HCT116 (cell line): Measurements from ENCODE around the gene KRT81. TPM values are rescaled to one million over a fixed set of nuclear protein-coding genes. Genes with fewer than 3 reads are reported as not detected.

Experiments used
- ATAC-seq: fragments of 200-7000 bp; cut with Tn5 transposase; 2 replicates; pipeline ENCODE4 v1.9.1; 2020; ENCODE audit warnings: mild to moderate bottlenecking, moderate library complexity
- BruUV-seq: library from RNA; stranded (reverse); fragments of 400-500 nt; replicated peaks from 2 replicates; lab custom pipeline; 2021; lab: Mats Ljungman, UMichigan
- CTCF ChIA-PET: fragments of 300-600 bp; sonication (Branson Sonifier 250); formaldehyde crosslinking; loops from one replicate; lab custom pipeline; 2021; ENCODE audit warnings: antibody characterized with exemption; lab: Charles Lee
- POLR2A ChIA-PET: fragments of 300-600, 350-600 bp; sonication (Branson Sonifier 250); formaldehyde crosslinking; loops from one replicate; lab custom pipeline; 2021; ENCODE audit warnings: antibody characterized with exemption; lab: Charles Lee
- RAD21 ChIA-PET, 2 experiments: fragments of 300-600 bp; sonication (Branson Sonifier 250); formaldehyde crosslinking; loops; one replicate each; lab custom pipeline; 2023; ENCODE audit warnings: low total read pairs in 2 of 2; ENCODE audit not compliant: uncharacterized antibody in 2 of 2, unreplicated experiment in 2 of 2, low non-redundant PET in 1 of 2; lab: Charles Lee
- DNase-seq: peaks from one replicate; pipeline ENCODE4 v3.0.0-alpha.2; 2010; ENCODE audit warnings: low read depth, low spot score
- H2AFZ ChIP-seq: fragments of 200-600 bp; shearing (Covaris generic), sonication (generic); 2 replicates; pipeline ENCODE4 v1.6.1; 2017; ENCODE audit warnings: low read depth, mixed run types, mixed read lengths, antibody characterized with exemption, low read length; ENCODE audit not compliant: poor library complexity, severe bottlenecking
- H3K27ac ChIP-seq: 2 replicates; pipeline ENCODE4 v1.5.1; 2012; ENCODE audit warnings: low read depth, low read length
- H3K27me3 ChIP-seq: fragments of 200-600 bp; sonication (generic); 2 replicates; pipeline ENCODE4 v1.6.1; 2016; ENCODE audit warnings: mixed run types, low read length, mixed read lengths; ENCODE audit not compliant: insufficient read depth
- H3K36me3 ChIP-seq, 2 experiments: fragments of 200-500 bp in 1 of 2; fragments of 200-600 bp in 1 of 2; sonication (Bioruptor generic) in 1 of 2; sonication (generic) in 1 of 2; 2 replicates each; pipeline versions ENCODE4 v1.5.1 to v1.6.1; 2014 to 2016; ENCODE audit warnings: low read length in 2 of 2, inconsistent platforms in 1 of 2, mixed read lengths in 1 of 2, mixed run types in 1 of 2; ENCODE audit not compliant: insufficient read depth in 2 of 2, control insufficient read depth in 1 of 2
- H3K4me1 ChIP-seq, 2 experiments: fragments of 200-600 bp in 1 of 2; sonication (generic) in 1 of 2; 2 replicates each; pipeline versions ENCODE4 v1.5.1 to v1.6.1; 2012 to 2017; ENCODE audit warnings: low read length in 2 of 2, inconsistent platforms in 1 of 2, mild to moderate bottlenecking in 1 of 2, mixed read lengths in 1 of 2, mixed run types in 1 of 2, moderate library complexity in 1 of 2; ENCODE audit not compliant: insufficient read depth in 2 of 2, control insufficient read depth in 1 of 2
- H3K4me2 ChIP-seq: fragments of 200-600 bp; sonication (generic); 2 replicates; pipeline ENCODE4 v1.6.1; 2017; ENCODE audit warnings: mixed run types, low read length, mixed read lengths
- H3K4me3 ChIP-seq, 2 experiments: fragments of 200-600 bp in 1 of 2; sonication (generic) in 1 of 2; replicated peaks in 1 of 2; 2 replicates each; pipeline ENCODE4 v1.5.1; 2011 to 2016; ENCODE audit warnings: low read length in 2 of 2, control low read depth in 1 of 2, low read depth in 1 of 2, mild to moderate bottlenecking in 1 of 2, mixed read lengths in 1 of 2, mixed run types in 1 of 2
- H3K79me2 ChIP-seq: fragments of 200-600 bp; sonication (generic); 2 replicates; pipeline ENCODE4 v1.6.1; 2017; ENCODE audit warnings: mild to moderate bottlenecking, mixed run types, low read length, moderate library complexity, mixed read lengths; ENCODE audit not compliant: insufficient read depth
- H3K9ac ChIP-seq: fragments of 200-600 bp; sonication (generic); 2 replicates; pipeline ENCODE4 v1.6.1; 2016; ENCODE audit warnings: low read length, mixed read lengths
- H3K9me2 ChIP-seq: fragments of 200-600 bp; sonication (generic), shearing (Covaris generic); 2 replicates; pipeline ENCODE4 v1.6.1; 2017; ENCODE audit warnings: mixed run types, mild to moderate bottlenecking, moderate library complexity; ENCODE audit not compliant: insufficient read depth
- H3K9me3 ChIP-seq, 2 experiments: fragments of 200-500 bp in 1 of 2; fragments of 200-600 bp in 1 of 2; sonication (Bioruptor generic) in 1 of 2; sonication (generic) in 1 of 2; 2 replicates each; pipeline ENCODE4 v1.6.1; 2014 to 2017; ENCODE audit warnings: low read length in 2 of 2, mixed read lengths in 2 of 2, inconsistent platforms in 1 of 2, low read depth in 1 of 2, mild to moderate bottlenecking in 1 of 2, mixed run types in 1 of 2, moderate library complexity in 1 of 2; ENCODE audit not compliant: control insufficient read depth in 1 of 2, insufficient read depth in 1 of 2
- H4K20me1 ChIP-seq: fragments of 200-600 bp; sonication (generic), shearing (Covaris generic); 2 replicates; pipeline ENCODE4 v1.6.1; 2017; ENCODE audit warnings: mixed run types, mild to moderate bottlenecking, moderate library complexity; ENCODE audit not compliant: insufficient read depth
- CBX3 ChIP-seq: IDR thresholded peaks from 2 replicates; pipeline ENCODE4 v1.6.1; 2012; ENCODE audit warnings: low read depth
- EGR1 ChIP-seq: IDR thresholded peaks from 2 replicates; pipeline ENCODE4 v1.6.1; 2012; ENCODE audit warnings: low read depth
- ELF1 ChIP-seq: IDR thresholded peaks from 2 replicates; pipeline ENCODE4 v1.6.1; 2012; ENCODE audit warnings: low read depth, borderline replicate concordance
- EZH2 ChIP-seq: fragments of 200-600 bp; sonication (generic); IDR thresholded peaks from 2 replicates; pipeline ENCODE4 v1.6.1; 2017; ENCODE audit warnings: antibody characterized with exemption, mixed run types
- FOSL1 ChIP-seq: IDR thresholded peaks from 2 replicates; pipeline ENCODE4 v1.6.1; 2012; ENCODE audit warnings: low read depth
- POLR2A ChIP-seq: IDR thresholded peaks from 2 replicates; pipeline ENCODE4 v1.7.0; 2011; ENCODE audit warnings: borderline replicate concordance; ENCODE audit not compliant: insufficient read depth, insufficient read length; ENCODE audit errors: extremely low read depth
- POLR2AphosphoS5 ChIP-seq: IDR thresholded peaks from 2 replicates; pipeline ENCODE4 v1.6.1; 2011; ENCODE audit warnings: mild to moderate bottlenecking, low read depth, low read length, moderate library complexity
- RAD21 ChIP-seq: IDR thresholded peaks from 2 replicates; pipeline ENCODE4 v1.6.1; 2012; ENCODE audit warnings: low read depth, mild to moderate bottlenecking
- SIN3A ChIP-seq: IDR thresholded peaks from 2 replicates; pipeline ENCODE4 v1.6.1; 2012; ENCODE audit warnings: low read depth
- SP1 ChIP-seq: IDR thresholded peaks from 2 replicates; pipeline ENCODE4 v1.6.1; 2012; ENCODE audit warnings: low read depth
- SRF ChIP-seq: IDR thresholded peaks from 2 replicates; pipeline ENCODE4 v1.6.1; 2012; ENCODE audit warnings: low read depth
- TCF7L2 ChIP-seq: IDR thresholded peaks from 2 replicates; pipeline ENCODE4 v1.7.0; 2011; ENCODE audit warnings: borderline replicate concordance, inconsistent platforms; ENCODE audit not compliant: insufficient read depth, insufficient read length; ENCODE audit errors: extremely low read depth
- YY1 ChIP-seq: IDR thresholded peaks from 2 replicates; pipeline ENCODE4 v1.6.1; 2011; ENCODE audit warnings: low read length, low read depth, moderate library complexity, mild to moderate bottlenecking; ENCODE audit not compliant: insufficient replicate concordance; ENCODE audit errors: extremely low read depth
- ZFX ChIP-seq: fragments of 450-650 bp; IDR thresholded peaks from 2 replicates; pipeline ENCODE4 v1.6.1; 2017
- ZNF274 ChIP-seq: fragments of 200-500 bp; sonication (Bioruptor generic); IDR thresholded peaks from 2 replicates; pipeline ENCODE4 v1.6.1; 2014; ENCODE audit warnings: mild to moderate bottlenecking, low read depth, low read length, inconsistent platforms
- intact Hi-C: fragments of 100-400 bp; cut with micrococcal nuclease; formaldehyde crosslinking; loops from 2 replicates; pipeline ENCODE4 v1.10.0; 2022
- total RNA-seq: library from RNA; stranded (reverse); gene quantifications from one replicate; pipeline ENCODE4 v1.2.1, GENCODE V29; 2021; ENCODE audit not compliant: unreplicated experiment
- TF ChIP-seq, protein P1 (sequence below): IDR thresholded peaks from 2 replicates; pipeline ENCODE4 v1.6.1; 2012
- TF ChIP-seq, protein P2 (sequence below), 3 experiments: fragments of 200-600 bp in 1 of 3; sonication (generic) in 1 of 3; IDR thresholded peaks in 2 of 3; conservative IDR thresholded peaks in 1 of 3; 2 replicates each; pipeline ENCODE4 v1.5.1; 2012 to 2017; ENCODE audit warnings: low read depth in 2 of 3, low read length in 2 of 3, antibody characterized with exemption in 1 of 3, borderline replicate concordance in 1 of 3, control low read depth in 1 of 3, mild to moderate bottlenecking in 1 of 3, mixed read lengths in 1 of 3, mixed run types in 1 of 3, moderate library complexity in 1 of 3; ENCODE audit not compliant: insufficient read depth in 1 of 3
- TF ChIP-seq, protein P3 (sequence below): IDR thresholded peaks from 2 replicates; pipeline ENCODE4 v1.6.1; 2012

KRT81 gene
- total RNA-seq, 1 experiment from 2014 or later = 0.84 TPM

DNA sequence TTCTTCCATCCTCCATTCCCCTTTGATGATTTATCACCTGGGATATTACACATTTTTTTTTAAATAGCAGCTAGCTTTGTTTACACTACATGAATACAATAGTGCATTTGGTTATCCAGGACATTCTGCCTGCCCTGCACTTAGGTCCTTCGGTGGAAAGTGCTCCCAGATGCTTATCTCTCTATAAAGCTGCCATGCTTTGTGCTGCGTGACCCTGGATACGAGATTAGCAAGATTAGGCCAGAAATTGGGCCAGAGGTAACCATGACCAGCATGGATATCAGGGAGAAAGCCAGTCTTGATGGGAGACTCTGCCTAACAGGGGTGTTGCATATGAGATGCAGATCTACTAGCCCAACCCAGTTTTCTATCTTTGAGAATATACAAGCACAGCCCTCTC is 42.0 kb upstream of the KRT81 start:
- no TSS peak for BruUV-seq
- H3K9me3 ChIP-seq = no peaks in the 10 kb centered on the region
- peaks cover 0 to 13% of the 10 kb centered on the region in 2 experiments; a peak in 2 of 4 replicates for H3K4me1 ChIP-seq
- H3K4me2 ChIP-seq = no peak overlapping the region
- POLR2A ChIA-PET = interaction anchor here (0.5 to 0.9 kb wide), 2 partner anchors 25 to 674 kb away, joined by 4 read pairs; no protein-coding TSS in a partner anchor
- no peak overlapping the region for H3K4me3 ChIP-seq
- no peaks in the 10 kb centered on the region for H3K9me2 ChIP-seq
- TF ChIP-seq RAD21 (no peak), SRF (no peak), SP1 (no peak), SIN3A (no peak)
- TF ChIP-seq, protein P1, sequence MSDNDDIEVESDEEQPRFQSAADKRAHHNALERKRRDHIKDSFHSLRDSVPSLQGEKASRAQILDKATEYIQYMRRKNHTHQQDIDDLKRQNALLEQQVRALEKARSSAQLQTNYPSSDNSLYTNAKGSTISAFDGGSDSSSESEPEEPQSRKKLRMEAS = no peak
- TF ChIP-seq, protein P2, sequence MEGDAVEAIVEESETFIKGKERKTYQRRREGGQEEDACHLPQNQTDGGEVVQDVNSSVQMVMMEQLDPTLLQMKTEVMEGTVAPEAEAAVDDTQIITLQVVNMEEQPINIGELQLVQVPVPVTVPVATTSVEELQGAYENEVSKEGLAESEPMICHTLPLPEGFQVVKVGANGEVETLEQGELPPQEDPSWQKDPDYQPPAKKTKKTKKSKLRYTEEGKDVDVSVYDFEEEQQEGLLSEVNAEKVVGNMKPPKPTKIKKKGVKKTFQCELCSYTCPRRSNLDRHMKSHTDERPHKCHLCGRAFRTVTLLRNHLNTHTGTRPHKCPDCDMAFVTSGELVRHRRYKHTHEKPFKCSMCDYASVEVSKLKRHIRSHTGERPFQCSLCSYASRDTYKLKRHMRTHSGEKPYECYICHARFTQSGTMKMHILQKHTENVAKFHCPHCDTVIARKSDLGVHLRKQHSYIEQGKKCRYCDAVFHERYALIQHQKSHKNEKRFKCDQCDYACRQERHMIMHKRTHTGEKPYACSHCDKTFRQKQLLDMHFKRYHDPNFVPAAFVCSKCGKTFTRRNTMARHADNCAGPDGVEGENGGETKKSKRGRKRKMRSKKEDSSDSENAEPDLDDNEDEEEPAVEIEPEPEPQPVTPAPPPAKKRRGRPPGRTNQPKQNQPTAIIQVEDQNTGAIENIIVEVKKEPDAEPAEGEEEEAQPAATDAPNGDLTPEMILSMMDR (IDR thresholded peaks at IDR 0.05 in 2 of 3, conservative IDR thresholded peaks at IDR 0.05 in 1 of 3; ENCODE audit: borderline replicate concordance in 1 of 3, insufficient read depth in 1 of 3, low read depth in 2 of 3, low read length in 2 of 3) = no peak
- no peak overlapping the region for H3K9ac ChIP-seq
- H4K20me1 ChIP-seq = no peaks in the 10 kb centered on the region
- H3K27ac ChIP-seq = no peak overlapping the region
- CTCF ChIA-PET = no interaction called here
- intact Hi-C loops = no loop called here
- H3K79me2 ChIP-seq = no peaks in the 10 kb centered on the region
- RAD21 ChIA-PET = no interaction called here
- H3K36me3 ChIP-seq = no peaks in the 10 kb centered on the region
- H2AFZ ChIP-seq = no peak overlapping the region
- ATAC-seq (no peak), DNase-seq (no peak)
- H3K27me3 ChIP-seq = no peaks in the 10 kb centered on the region

DNA sequence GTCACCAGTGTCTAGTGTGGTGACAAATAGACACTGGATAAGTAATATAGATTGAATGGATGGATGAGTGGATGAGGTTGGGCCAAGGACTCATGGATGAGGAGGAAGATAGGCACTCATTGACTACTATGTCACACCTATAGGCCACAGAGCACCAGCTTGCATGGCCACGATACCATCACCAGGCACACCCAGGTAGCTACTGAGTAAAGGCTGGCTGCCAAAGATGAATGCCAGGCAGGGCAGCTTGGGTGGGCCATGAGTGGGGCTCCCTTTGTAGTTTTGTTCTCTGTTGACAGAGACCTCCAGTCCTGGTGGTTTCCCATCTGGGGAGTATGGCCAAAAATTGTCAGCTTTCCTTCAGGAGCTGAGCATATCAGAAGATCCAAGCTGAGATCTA is 41.0 kb upstream of the KRT81 start:
- ChIA-PET RAD21 (no interaction called here), POLR2A (interaction anchor here (0.9 kb wide), 1 partner anchor 24 kb away, joined by 4 read pairs; no protein-coding TSS in a partner anchor), CTCF (no interaction called here)
- no peak for DNase-seq
- Histone ChIP-seq H3K79me2 (no peaks in the 10 kb centered on the region), H3K9ac (no peak overlapping the region), H3K27ac (no peak overlapping the region), H3K4me3 (no peak overlapping the region), H3K9me2 (no peaks in the 10 kb centered on the region), H3K4me1 (peaks cover 0 to 17% of the 10 kb centered on the region in 2 experiments; a peak in 2 of 4 replicates), H3K9me3 (no peaks in the 10 kb centered on the region), H2AFZ (no peak overlapping the region), H3K36me3 (no peaks in the 10 kb centered on the region), H3K4me2 (no peak overlapping the region), H4K20me1 (no peaks in the 10 kb centered on the region), H3K27me3 (no peaks in the 10 kb centered on the region)
- no TSS peak for BruUV-seq
- TF ChIP-seq, protein P1 = no peak
- no peak for TF ChIP-seq FOSL1
- no peak for TF ChIP-seq ZNF274
- TF ChIP-seq POLR2A = no peak
- TF ChIP-seq EZH2 = no peak
- TF ChIP-seq POLR2AphosphoS5 = no peak
- TF ChIP-seq, protein P3, sequence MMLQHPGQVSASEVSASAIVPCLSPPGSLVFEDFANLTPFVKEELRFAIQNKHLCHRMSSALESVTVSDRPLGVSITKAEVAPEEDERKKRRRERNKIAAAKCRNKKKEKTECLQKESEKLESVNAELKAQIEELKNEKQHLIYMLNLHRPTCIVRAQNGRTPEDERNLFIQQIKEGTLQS = no peak
- no peak for TF ChIP-seq CBX3
- no peak for TF ChIP-seq YY1
- TF ChIP-seq ELF1 = no peak
- TF ChIP-seq EGR1 = no peak
- no peak for TF ChIP-seq SIN3A
- no peak for TF ChIP-seq TCF7L2
- no peak for TF ChIP-seq ZFX
- intact Hi-C loops = no loop called here
- ATAC-seq = no peak
